ENCODE measurements around the gene FBXL7.

FBXL7 gene

GRCh38 chr5:15650266-15650665 lies 150.3 kb downstream of the FBXL7 start:
- no peak for ATAC-seq
- no peak overlapping the region for H3K27ac Mint-ChIP-seq
- H3K27me3 Mint-ChIP-seq, result no peaks in the 10 kb centered on the region
- H3K9me3 Mint-ChIP-seq, result peaks cover 3% of the 10 kb centered on the region
- H3K4me3 Mint-ChIP-seq, result no peak overlapping the region
- H3K36me3 Mint-ChIP-seq, result no peaks in the 10 kb centered on the region
- H3K4me1 Mint-ChIP-seq, result no peaks in the 10 kb centered on the region

GRCh38 chr5:15654779-15655178 lies 154.8 kb downstream of the FBXL7 start:
- no peaks in the 10 kb centered on the region for H3K27me3 Mint-ChIP-seq
- H3K4me1 Mint-ChIP-seq, result no peaks in the 10 kb centered on the region
- H3K9me3 Mint-ChIP-seq, result no peaks in the 10 kb centered on the region
- no peak for ATAC-seq
- no peaks in the 10 kb centered on the region for H3K36me3 Mint-ChIP-seq
- no peak overlapping the region for H3K27ac Mint-ChIP-seq
- H3K4me3 Mint-ChIP-seq, result no peak overlapping the region

- Mint-ChIP-seq H3K36me3 (no peaks in the 10 kb centered on the region), H3K27ac (no peak overlapping the region), H3K4me1 (no peaks in the 10 kb centered on the region), H3K4me3 (no peak overlapping the region), H3K9me3 (no peaks in the 10 kb centered on the region), H3K27me3 (no peaks in the 10 kb centered on the region)
- no peak for ATAC-seq
These were observed 155.7 kb downstream of the FBXL7 start for GRCh38 chr5:15655683-15656082.

GRCh38 chr5:15664961-15665360 lies 165.0 kb downstream of the FBXL7 start:
- no peak for ATAC-seq
- Mint-ChIP-seq H3K4me1 (no peaks in the 10 kb centered on the region), H3K27me3 (no peaks in the 10 kb centered on the region), H3K36me3 (no peaks in the 10 kb centered on the region), H3K27ac (no peak overlapping the region), H3K4me3 (no peak overlapping the region), H3K9me3 (peaks cover 11% of the 10 kb centered on the region)

GRCh38 chr5:15669826-15670225 lies 169.8 kb downstream of the FBXL7 start:
- no peak for ATAC-seq
- no peak overlapping the region for H3K27ac Mint-ChIP-seq
- H3K27me3 Mint-ChIP-seq, result no peaks in the 10 kb centered on the region
- no peaks in the 10 kb centered on the region for H3K36me3 Mint-ChIP-seq
- H3K4me3 Mint-ChIP-seq, result no peak overlapping the region
- H3K4me1 Mint-ChIP-seq, result no peaks in the 10 kb centered on the region
- H3K9me3 Mint-ChIP-seq, result peaks cover 2% of the 10 kb centered on the region

- H3K9me3 Mint-ChIP-seq, result peaks cover 6% of the 10 kb centered on the region
These were observed 174.7 kb downstream of the FBXL7 start for GRCh38 chr5:15674716-15675115.

GRCh38 chr5:15676591-15676990 lies 176.6 kb downstream of the FBXL7 start:
- peaks cover 3% of the 10 kb centered on the region for H3K9me3 Mint-ChIP-seq
- H3K4me3 Mint-ChIP-seq, result no peak overlapping the region
- H3K27me3 Mint-ChIP-seq, result no peaks in the 10 kb centered on the region
- ATAC-seq, result no peak
- no peaks in the 10 kb centered on the region for H3K36me3 Mint-ChIP-seq
- no peaks in the 10 kb centered on the region for H3K4me1 Mint-ChIP-seq
- no peak overlapping the region for H3K27ac Mint-ChIP-seq

More at GRCh38 chr5:15674716-15675115, 174.7 kb downstream of the FBXL7 start:
- H3K36me3 Mint-ChIP-seq, result no peaks in the 10 kb centered on the region
- H3K4me1 Mint-ChIP-seq, result no peaks in the 10 kb centered on the region
- no peak overlapping the region for H3K4me3 Mint-ChIP-seq
- no peak overlapping the region for H3K27ac Mint-ChIP-seq
- H3K27me3 Mint-ChIP-seq, result no peaks in the 10 kb centered on the region
- ATAC-seq, result no peak

GRCh38 chr5:15679161-15679560 lies 179.2 kb downstream of the FBXL7 start:
- Mint-ChIP-seq H3K4me1 (no peaks in the 10 kb centered on the region), H3K4me3 (no peak overlapping the region), H3K9me3 (peaks cover 3% of the 10 kb centered on the region), H3K36me3 (no peaks in the 10 kb centered on the region), H3K27ac (no peak overlapping the region), H3K27me3 (no peaks in the 10 kb centered on the region)
- no peak for ATAC-seq

- H3K36me3 Mint-ChIP-seq, result no peaks in the 10 kb centered on the region
- no peak for ATAC-seq
- no peak overlapping the region for H3K27ac Mint-ChIP-seq
- H3K4me1 Mint-ChIP-seq, result no peaks in the 10 kb centered on the region
- peaks cover 3% of the 10 kb centered on the region for H3K9me3 Mint-ChIP-seq
- no peak overlapping the region for H3K4me3 Mint-ChIP-seq
- H3K27me3 Mint-ChIP-seq, result no peaks in the 10 kb centered on the region
These were observed 180.5 kb downstream of the FBXL7 start for GRCh38 chr5:15680455-15680854.

- H3K27ac Mint-ChIP-seq, result no peak overlapping the region
- no peak for ATAC-seq
- no peaks in the 10 kb centered on the region for H3K4me1 Mint-ChIP-seq
- H3K9me3 Mint-ChIP-seq, result peaks cover 6% of the 10 kb centered on the region
- H3K27me3 Mint-ChIP-seq, result no peaks in the 10 kb centered on the region
- H3K36me3 Mint-ChIP-seq, result no peaks in the 10 kb centered on the region
- no peak overlapping the region for H3K4me3 Mint-ChIP-seq
These were observed 182.1 kb downstream of the FBXL7 start for GRCh38 chr5:15682122-15682521.

- Mint-ChIP-seq H3K27ac (no peak overlapping the region), H3K36me3 (no peaks in the 10 kb centered on the region), H3K27me3 (no peaks in the 10 kb centered on the region), H3K4me3 (no peak overlapping the region), H3K4me1 (no peaks in the 10 kb centered on the region), H3K9me3 (peaks cover 3% of the 10 kb centered on the region)
- ATAC-seq, result no peak
These were observed 182.6 kb downstream of the FBXL7 start for GRCh38 chr5:15682566-15682965.

GRCh38 chr5:15683332-15683731 lies 183.4 kb downstream of the FBXL7 start:
- H3K27ac Mint-ChIP-seq, result no peak overlapping the region
- H3K9me3 Mint-ChIP-seq, result peaks cover 4% of the 10 kb centered on the region
- ATAC-seq, result no peak
- no peaks in the 10 kb centered on the region for H3K27me3 Mint-ChIP-seq
- H3K36me3 Mint-ChIP-seq, result no peaks in the 10 kb centered on the region
- no peak overlapping the region for H3K4me3 Mint-ChIP-seq
- H3K4me1 Mint-ChIP-seq, result no peaks in the 10 kb centered on the region

- Mint-ChIP-seq H3K4me1 (no peaks in the 10 kb centered on the region), H3K4me3 (no peak overlapping the region), H3K9me3 (peaks cover 9% of the 10 kb centered on the region), H3K36me3 (no peaks in the 10 kb centered on the region), H3K27ac (no peak overlapping the region), H3K27me3 (no peaks in the 10 kb centered on the region)
- ATAC-seq, result no peak
These were observed 187.4 kb downstream of the FBXL7 start for GRCh38 chr5:15687401-15687800.

- no peak overlapping the region for H3K27ac Mint-ChIP-seq
- H3K27me3 Mint-ChIP-seq, result no peaks in the 10 kb centered on the region
- ATAC-seq, result no peak
- H3K4me1 Mint-ChIP-seq, result no peaks in the 10 kb centered on the region
- H3K9me3 Mint-ChIP-seq, result peaks cover 9% of the 10 kb centered on the region
- no peak overlapping the region for H3K4me3 Mint-ChIP-seq
- no peaks in the 10 kb centered on the region for H3K36me3 Mint-ChIP-seq
These were observed 189.9 kb downstream of the FBXL7 start for GRCh38 chr5:15689836-15690235.

GRCh38 chr5:15690611-15691010 lies 190.6 kb downstream of the FBXL7 start:
- H3K4me3 Mint-ChIP-seq, result no peak overlapping the region
- no peak overlapping the region for H3K27ac Mint-ChIP-seq
- no peaks in the 10 kb centered on the region for H3K4me1 Mint-ChIP-seq
- no peaks in the 10 kb centered on the region for H3K27me3 Mint-ChIP-seq
- no peaks in the 10 kb centered on the region for H3K36me3 Mint-ChIP-seq
- H3K9me3 Mint-ChIP-seq, result peaks cover 9% of the 10 kb centered on the region
- ATAC-seq, result no peak

GRCh38 chr5:15691521-15691920 lies 191.5 kb downstream of the FBXL7 start:
- Mint-ChIP-seq H3K9me3 (peaks cover 6% of the 10 kb centered on the region), H3K27ac (no peak overlapping the region), H3K36me3 (no peaks in the 10 kb centered on the region), H3K4me3 (no peak overlapping the region), H3K27me3 (no peaks in the 10 kb centered on the region), H3K4me1 (no peaks in the 10 kb centered on the region)
- ATAC-seq, result no peak

Measured in stimulated activated memory B cell treated with anti-CD40 and anti-IgM and Interleukin-4, amounts not matched to agents 10 μg/mL and 1 μg/mL and 100 μg/mL, for 72 hours (primary cell).